ENCODE results near the gene TEX52.

- TF ChIP-seq CTCF (IDR thresholded peaks at IDR 0.05) (no peak), POLR2A (IDR thresholded peaks at IDR 0.05) (no peak)
These were observed 27.6 kb downstream of the TEX52 start for GRCh38 chr12:2829275-2829674.

All from uterus (tissue), 2 donors.